HFFc6 (cell line): ENCODE measurements around the gene DDHD1. TPM values are rescaled to one million over a fixed set of nuclear protein-coding genes. Genes with fewer than 3 reads are reported as not detected.

Source experiments
- DNase-seq: peaks from one replicate; pipeline ENCODE4 v3.0.0-alpha.2; 2018
- H3K27ac Mint-ChIP-seq: 2 replicates; pipeline ENCODE4 v1.8.0; 2020; ENCODE audit warnings: mild to moderate bottlenecking, mixed read lengths
- H3K27me3 Mint-ChIP-seq: 2 replicates; pipeline ENCODE4 v1.8.0; 2021; ENCODE audit warnings: mild to moderate bottlenecking, moderate library complexity, mixed read lengths; ENCODE audit not compliant: insufficient read depth
- H3K36me3 Mint-ChIP-seq: 2 replicates; pipeline ENCODE4 v1.8.0; 2021; ENCODE audit warnings: low read depth, mixed read lengths
- H3K4me1 Mint-ChIP-seq: 2 replicates; pipeline ENCODE4 v1.8.0; 2020; ENCODE audit warnings: low read depth, mixed read lengths
- H3K4me3 Mint-ChIP-seq: 2 replicates; pipeline ENCODE4 v1.8.0; 2020; ENCODE audit warnings: mild to moderate bottlenecking, moderate library complexity, mixed read lengths
- H3K9me3 Mint-ChIP-seq: 2 replicates; pipeline ENCODE4 v1.8.0; 2020; ENCODE audit warnings: mild to moderate bottlenecking, mixed read lengths
- CTCF ChIP-seq: fragments of 200-600 bp; sonication (generic); IDR thresholded peaks from 2 replicates; pipeline ENCODE4 v1.5.0; 2021; ENCODE audit warnings: antibody characterized with exemption, mild to moderate bottlenecking
- total RNA-seq, 6 experiments: library from RNA; stranded (reverse); fragmentation: NEBNext Ultra II Directional; extraction: Animal tissue kit (Norgen Biotek cat#: 25700); gene quantifications; 2 replicates in 1 of 6; 3 replicates in 5 of 6; pipeline ENCODE4 v1.2.3, GENCODE V29; 2021

Gene DDHD1
- total RNA-seq, 6 experiments from 2014 or later, result 9.1 to 10.7 (median 9.7) TPM

GRCh38 chr14:53167602-53168328, 14.6 kb upstream of the DDHD1 start:
- Mint-ChIP-seq H3K9me3 (no peaks in the 10 kb centered on the region), H3K27ac (peak overlapping the region; percentile 19; the same call in 1 of the 2 replicates), H3K4me3 (no peak overlapping the region), H3K4me1 (peaks cover 7% of the 10 kb centered on the region), H3K27me3 (peaks cover 5% of the 10 kb centered on the region), H3K36me3 (no peaks in the 10 kb centered on the region)
- no peak for DNase-seq
- TF ChIP-seq CTCF, result no peak

GRCh38 chr14:53161758-53162435, 8.8 kb upstream of the DDHD1 start:
- TF ChIP-seq CTCF, result no peak
- H3K4me3 Mint-ChIP-seq, result no peak overlapping the region
- H3K27me3 Mint-ChIP-seq, result peaks cover 2% of the 10 kb centered on the region; the same call in 1 of the 2 replicates
- H3K27ac Mint-ChIP-seq, result no peak overlapping the region
- DNase-seq, result no peak
- H3K36me3 Mint-ChIP-seq, result no peaks in the 10 kb centered on the region
- H3K9me3 Mint-ChIP-seq, result no peaks in the 10 kb centered on the region
- no peaks in the 10 kb centered on the region for H3K4me1 Mint-ChIP-seq

- H3K4me3 Mint-ChIP-seq, result no peak overlapping the region
- peaks cover 11% of the 10 kb centered on the region for H3K4me1 Mint-ChIP-seq
Observed at GRCh38 chr14:53156238-53156637, 3.1 kb upstream of the DDHD1 start.

GRCh38 chr14:53153702-53154112, 584 bp upstream of the DDHD1 start:
- H3K27me3 Mint-ChIP-seq, result no peaks in the 10 kb centered on the region; the same call in 1 of the 2 replicates
- no peak for TF ChIP-seq CTCF
- peak overlapping the region; percentile 77 for H3K27ac Mint-ChIP-seq
- no peaks in the 10 kb centered on the region for H3K36me3 Mint-ChIP-seq
- no peaks in the 10 kb centered on the region for H3K9me3 Mint-ChIP-seq
- no peak for DNase-seq
- H3K4me1 Mint-ChIP-seq, result peaks cover 33% of the 10 kb centered on the region
- H3K4me3 Mint-ChIP-seq, result peak overlapping the region; percentile 100

More at GRCh38 chr14:53156238-53156637, 3.1 kb upstream of the DDHD1 start:
- no peak for TF ChIP-seq CTCF
- Mint-ChIP-seq H3K27me3 (no peaks in the 10 kb centered on the region; the same call in 1 of the 2 replicates), H3K27ac (no peak overlapping the region), H3K9me3 (no peaks in the 10 kb centered on the region), H3K36me3 (no peaks in the 10 kb centered on the region)
- DNase-seq, result no peak

GRCh38 chr14:53152184-53152886, 788 bp downstream of the DDHD1 start:
- TF ChIP-seq CTCF, result no peak
- Mint-ChIP-seq H3K27me3 (no peaks in the 10 kb centered on the region; the same call in 1 of the 2 replicates), H3K4me1 (peaks cover 37% of the 10 kb centered on the region), H3K9me3 (no peaks in the 10 kb centered on the region), H3K4me3 (peak overlapping the region; percentile 100), H3K27ac (peak overlapping the region; percentile 94), H3K36me3 (no peaks in the 10 kb centered on the region)
- DNase-seq, result peak; percentile 12
